ENCODE data around the gene NUB1. TPM values are rescaled to one million over a fixed set of nuclear protein-coding genes. Genes with fewer than 3 reads are reported as not detected.

The NUB1 gene
- polyA plus RNA-seq, 1 donor (not counting 4 experiments of a cell fraction or from before 2014, with no cell fraction given) = 34.6 TPM

DNA sequence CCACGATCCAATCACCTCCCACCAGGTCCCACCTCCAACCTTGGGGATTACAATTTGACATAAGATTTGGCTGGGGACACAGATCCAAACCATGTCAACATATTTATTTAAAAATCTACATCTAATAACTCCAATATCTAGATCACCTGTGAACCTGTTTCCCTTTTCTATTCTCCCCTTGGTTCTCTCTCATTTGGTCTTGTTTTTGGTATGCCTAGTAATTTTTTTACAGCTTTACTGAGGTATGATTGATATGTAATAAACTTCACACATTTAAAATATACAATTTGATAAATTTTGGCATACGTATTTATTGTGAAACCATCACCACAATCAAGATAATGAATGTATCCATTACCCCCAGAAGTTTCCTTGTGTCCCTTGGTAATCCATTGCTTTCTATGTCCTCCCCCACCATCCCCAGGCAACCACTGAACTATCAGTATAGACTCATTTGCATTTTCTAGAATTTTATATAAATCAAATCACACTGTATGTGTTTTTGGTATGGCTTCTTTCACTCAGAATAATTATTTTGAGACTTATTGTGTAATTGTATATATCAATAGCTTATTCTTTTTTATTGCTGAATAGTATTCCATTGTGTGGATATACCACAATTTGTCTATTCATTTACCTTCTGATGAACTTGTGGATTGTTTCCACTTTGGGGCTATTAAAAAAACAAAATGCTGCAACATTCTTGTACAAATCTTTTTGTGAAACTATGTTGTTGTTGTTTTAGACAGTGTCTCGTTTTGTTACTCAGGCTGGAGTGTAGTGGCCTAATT is 45.2 kb upstream of the NUB1 start:
- dilution Hi-C loops (cut with MboI; ENCODE audit: extremely low pct_ligation_motif_present, low sequenced_read_pairs) = no loop called here
- Histone ChIP-seq H3K4me1 (ENCODE audit: control insufficient read depth, extremely low read depth, insufficient read depth, low read length) (no peaks in the 10 kb centered on the region), H3K27me3 (ENCODE audit: control insufficient read depth, extremely low read depth, insufficient read depth, low read length) (peaks cover under 1% of the 10 kb centered on the region), H4K20me1 (ENCODE audit: control insufficient read depth, extremely low read depth, insufficient read depth, low read length) (no peaks in the 10 kb centered on the region), H3K4me3 (ENCODE audit: control insufficient read depth in 2 of 3, extremely low read depth in 1 of 3, insufficient read depth in 2 of 3, low read depth in 1 of 3, low read length in 3 of 3) (no peak overlapping the region), H3K79me2 (ENCODE audit: control insufficient read depth, insufficient read depth, low read length) (no peaks in the 10 kb centered on the region), H3K27ac (ENCODE audit: control insufficient read depth, insufficient read depth, low read length) (no peak overlapping the region), H2AFZ (ENCODE audit: control insufficient read depth, low read length) (no peak overlapping the region), H3K4me2 (ENCODE audit: control insufficient read depth, extremely low read depth, insufficient read depth, low read depth, low read length) (no peak overlapping the region), H3K9me1 (ENCODE audit: control insufficient read depth, extremely low read depth, insufficient read depth, low read length) (no peaks in the 10 kb centered on the region), H3K36me3 (ENCODE audit: control insufficient read depth in 2 of 2, extremely low read depth in 1 of 2, insufficient read depth in 2 of 2, low read length in 2 of 2) (no peaks in the 10 kb centered on the region), H3K9me3 (ENCODE audit: control insufficient read depth, low read depth, low read length) (peaks cover 2% of the 10 kb centered on the region), H3K9ac (ENCODE audit: control insufficient read depth, extremely low read depth, insufficient read depth, low read length) (no peak overlapping the region)
- TF ChIP-seq, protein P1, sequence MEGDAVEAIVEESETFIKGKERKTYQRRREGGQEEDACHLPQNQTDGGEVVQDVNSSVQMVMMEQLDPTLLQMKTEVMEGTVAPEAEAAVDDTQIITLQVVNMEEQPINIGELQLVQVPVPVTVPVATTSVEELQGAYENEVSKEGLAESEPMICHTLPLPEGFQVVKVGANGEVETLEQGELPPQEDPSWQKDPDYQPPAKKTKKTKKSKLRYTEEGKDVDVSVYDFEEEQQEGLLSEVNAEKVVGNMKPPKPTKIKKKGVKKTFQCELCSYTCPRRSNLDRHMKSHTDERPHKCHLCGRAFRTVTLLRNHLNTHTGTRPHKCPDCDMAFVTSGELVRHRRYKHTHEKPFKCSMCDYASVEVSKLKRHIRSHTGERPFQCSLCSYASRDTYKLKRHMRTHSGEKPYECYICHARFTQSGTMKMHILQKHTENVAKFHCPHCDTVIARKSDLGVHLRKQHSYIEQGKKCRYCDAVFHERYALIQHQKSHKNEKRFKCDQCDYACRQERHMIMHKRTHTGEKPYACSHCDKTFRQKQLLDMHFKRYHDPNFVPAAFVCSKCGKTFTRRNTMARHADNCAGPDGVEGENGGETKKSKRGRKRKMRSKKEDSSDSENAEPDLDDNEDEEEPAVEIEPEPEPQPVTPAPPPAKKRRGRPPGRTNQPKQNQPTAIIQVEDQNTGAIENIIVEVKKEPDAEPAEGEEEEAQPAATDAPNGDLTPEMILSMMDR (optimal IDR thresholded peaks at IDR 0.05 in 1 of 3, IDR thresholded peaks at IDR 0.05 in 1 of 3, conservative IDR thresholded peaks at IDR 0.05 in 1 of 3; ENCODE audit: extremely low read depth in 1 of 3, insufficient read depth in 2 of 3, low read length in 3 of 3) = no peak
- no peak for TF ChIP-seq EZH2 (IDR thresholded peaks at IDR 0.05; ENCODE audit: low read length)
- no peak for FAIRE-seq
- no peak for DNase-seq (ENCODE audit: low read depth, low spot score)

- no peak overlapping the region for H3K9ac ChIP-seq (ENCODE audit: control insufficient read depth, extremely low read depth, insufficient read depth, low read length)
- no peak overlapping the region for H3K4me2 ChIP-seq (ENCODE audit: control insufficient read depth, extremely low read depth, insufficient read depth, low read depth, low read length)
- H3K27ac ChIP-seq (ENCODE audit: control insufficient read depth, insufficient read depth, low read length) = no peak overlapping the region
- H3K4me3 ChIP-seq (ENCODE audit: control insufficient read depth in 2 of 3, extremely low read depth in 1 of 3, insufficient read depth in 2 of 3, low read depth in 1 of 3, low read length in 3 of 3) = no peak overlapping the region
- no peak overlapping the region for H2AFZ ChIP-seq (ENCODE audit: control insufficient read depth, low read length)
- no peaks in the 10 kb centered on the region for H3K79me2 ChIP-seq (ENCODE audit: control insufficient read depth, insufficient read depth, low read length)
- peaks cover 11% of the 10 kb centered on the region for H3K27me3 ChIP-seq (ENCODE audit: control insufficient read depth, extremely low read depth, insufficient read depth, low read length)
- dilution Hi-C loops (cut with MboI; ENCODE audit: extremely low pct_ligation_motif_present, low sequenced_read_pairs) = no loop called here
- H3K4me1 ChIP-seq (ENCODE audit: control insufficient read depth, extremely low read depth, insufficient read depth, low read length) = peaks cover 2% of the 10 kb centered on the region
- TF ChIP-seq, protein P1 (optimal IDR thresholded peaks at IDR 0.05 in 1 of 3, IDR thresholded peaks at IDR 0.05 in 1 of 3, conservative IDR thresholded peaks at IDR 0.05 in 1 of 3; ENCODE audit: extremely low read depth in 1 of 3, insufficient read depth in 2 of 3, low read length in 3 of 3) = no peak
- TF ChIP-seq EZH2 (IDR thresholded peaks at IDR 0.05; ENCODE audit: low read length) = no peak
- H4K20me1 ChIP-seq (ENCODE audit: control insufficient read depth, extremely low read depth, insufficient read depth, low read length) = no peaks in the 10 kb centered on the region
- no peaks in the 10 kb centered on the region for H3K9me1 ChIP-seq (ENCODE audit: control insufficient read depth, extremely low read depth, insufficient read depth, low read length)
- FAIRE-seq (no peak), DNase-seq (ENCODE audit: low read depth, low spot score) (no peak)
- H3K36me3 ChIP-seq (ENCODE audit: control insufficient read depth in 2 of 2, extremely low read depth in 1 of 2, insufficient read depth in 2 of 2, low read length in 2 of 2) = no peaks in the 10 kb centered on the region
- peaks cover 2% of the 10 kb centered on the region for H3K9me3 ChIP-seq (ENCODE audit: control insufficient read depth, low read depth, low read length)
Observed at GRCh38 chr7:151298765-151299164, 42.8 kb upstream of the NUB1 start.
